Naive B cell (primary cell): ENCODE measurements around the gene RSPO3. TPM values are rescaled to one million over a fixed set of nuclear protein-coding genes. Genes with fewer than 3 reads are reported as not detected.

ENCODE experiments used
- ATAC-seq, 2 donors: fragments of 150-1000 bp; cut with Tn5 transposase; 2 replicates each; pipeline ENCODE4 v1.10.0; 2021; ENCODE audit warnings: low read depth in 2 of 2, mild to moderate bottlenecking in 2 of 2, moderate library complexity in 2 of 2
- DNase-seq: peaks from one replicate; pipeline ENCODE4 v3.0.0; 2022
- H3K27ac Mint-ChIP-seq, 6 donors: one replicate each; pipeline ENCODE4 v1.8.0; 2020 to 2022; ENCODE audit warnings: mild to moderate bottlenecking in 6 of 6, mixed read lengths in 6 of 6, moderate library complexity in 5 of 6, inconsistent platforms in 2 of 6
- H3K27me3 Mint-ChIP-seq, 3 donors: one replicate each; pipeline ENCODE4 v1.8.0; 2021 to 2022; ENCODE audit warnings: mixed read lengths in 3 of 3, mild to moderate bottlenecking in 1 of 3
- H3K36me3 Mint-ChIP-seq, 2 donors: one replicate each; pipeline ENCODE4 v1.8.0; 2020 to 2022; ENCODE audit warnings: mixed read lengths in 2 of 2, inconsistent platforms in 1 of 2, mild to moderate bottlenecking in 1 of 2
- H3K4me1 Mint-ChIP-seq, 3 donors: one replicate each; pipeline ENCODE4 v1.8.0; 2020 to 2022; ENCODE audit warnings: mixed read lengths in 3 of 3, inconsistent platforms in 1 of 3, mild to moderate bottlenecking in 1 of 3, moderate library complexity in 1 of 3
- H3K4me3 Mint-ChIP-seq, 8 donors: one replicate each; pipeline ENCODE4 v1.8.0; 2020 to 2022; ENCODE audit warnings: mild to moderate bottlenecking in 8 of 8, mixed read lengths in 8 of 8, moderate library complexity in 8 of 8, inconsistent platforms in 2 of 8
- H3K9me3 Mint-ChIP-seq, 7 donors: one replicate each; pipeline ENCODE4 v1.8.0; 2020 to 2022; ENCODE audit warnings: mixed read lengths in 7 of 7, mild to moderate bottlenecking in 5 of 7, inconsistent platforms in 2 of 7, moderate library complexity in 1 of 7
- polyA plus RNA-seq, 6 donors: library from polyadenylated mRNA; unstranded; fragments of 300-500 nt; fragmentation: Illumina TruSeq; gene quantifications; one replicate each; pipeline ENCODE4 v1.2.3, GENCODE V29; 2021; ENCODE audit warnings: low read depth in 6 of 6

RSPO3 gene
- polyA plus RNA-seq, 6 donors from 2014 or later: not detected

DNA sequence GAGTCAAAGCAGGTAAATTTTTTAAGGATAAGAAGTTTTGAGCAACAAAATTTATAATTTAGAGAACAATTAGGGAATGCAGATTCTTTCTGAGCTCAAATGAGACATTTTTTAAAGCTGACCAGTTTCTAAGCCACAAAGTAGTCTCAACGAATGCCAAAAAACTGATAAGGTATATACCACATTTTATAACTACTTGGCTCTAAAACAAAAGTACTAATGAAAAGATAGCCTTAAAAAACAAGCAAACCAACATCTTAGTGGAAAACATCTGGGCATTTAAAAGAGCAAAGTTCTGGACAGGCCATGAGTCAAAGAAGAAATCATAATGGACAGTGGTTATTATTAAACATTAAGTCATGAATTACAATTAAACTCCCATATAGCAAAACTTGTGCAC is 125.0 kb downstream of the RSPO3 start:
- no peaks in the 10 kb centered on the region for H3K36me3 Mint-ChIP-seq
- peaks cover 0 to 2% (median 0%) of the 10 kb centered on the region in 7 donors for H3K9me3 Mint-ChIP-seq
- DNase-seq (no peak), ATAC-seq (no peak)
- H3K4me1 Mint-ChIP-seq: no peaks in the 10 kb centered on the region
- no peak overlapping the region for H3K27ac Mint-ChIP-seq
- H3K4me3 Mint-ChIP-seq: no peak overlapping the region
- peaks cover 4 to 26% (median 25%) of the 10 kb centered on the region in 3 donors for H3K27me3 Mint-ChIP-seq

Other genes starting within 250 kb of the RSPO3 start
- 10 to 100 TPM; 19.0 to 27.6 (median 21.6) TPM for gene RNF146, start 148.2 kb downstream of the RSPO3 start, polyA plus RNA-seq
- 100 to 1,000 TPM in 4 of 6 donors, 10 to 100 TPM in 2; 97.9 to 122 (median 102) TPM for gene ECHDC1, start 224.9 kb downstream of the RSPO3 start, polyA plus RNA-seq